Right cardiac atrium (tissue), 5 donors: Measurements from ENCODE around the gene KRT33B. TPM values are rescaled to one million over a fixed set of nuclear protein-coding genes. Genes with fewer than 3 reads are reported as not detected.
A peak's percentile ranks its signal among the peaks of the same experiment; 100 is the strongest.

Experiments used
- ATAC-seq, 2 donors: fragments of 200-7000 bp; cut with Tn5 transposase; one replicate each; pipeline versions ENCODE4 v1.8.0 to v1.9.1; 2020; ENCODE audit warnings: moderate library complexity in 2 of 2, mild to moderate bottlenecking in 1 of 2
- DNase-seq, 3 donors: peaks; one replicate each; pipeline ENCODE4 v3.0.0-alpha.2; 2020
- H3K27ac ChIP-seq: one replicate; pipeline ENCODE4 v1.5.1; 2013; ENCODE audit warnings: mild to moderate bottlenecking, low read length, control low read depth, moderate library complexity
- H3K27me3 ChIP-seq: one replicate; pipeline ENCODE4 v1.6.1; 2013; ENCODE audit not compliant: control insufficient read depth, insufficient read depth
- H3K4me1 ChIP-seq: one replicate; pipeline ENCODE4 v1.6.1; 2013; ENCODE audit warnings: low read length; ENCODE audit not compliant: control insufficient read depth, insufficient read depth
- H3K4me3 ChIP-seq: one replicate; pipeline ENCODE4 v1.5.1; 2013; ENCODE audit warnings: low read length, control low read depth
- H3K9me3 ChIP-seq: one replicate; pipeline ENCODE4 v1.6.1; 2013; ENCODE audit warnings: low read length; ENCODE audit not compliant: control insufficient read depth
- WGBS: extraction: QIAGEN DNeasy Blood & Tissue Kit; methylation state at CpG from one replicate; pipeline ENCODE4 v1.1.7; 2013; 5-methylcytosine and 5-hydroxymethylcytosine counted together
- intact Hi-C, 4 donors: fragments of 100-400 bp; cut with DNase I; formaldehyde crosslinking; loops; one replicate each; pipeline versions ENCODE4 v1.11.0 to v1.14.0; 2022 to 2023
- polyA plus RNA-seq: library from polyadenylated mRNA; stranded (reverse); fragments of 200-250 nt; gene quantifications from one replicate; pipeline ENCODE4 v1.2.3, GENCODE V29; 2013
- total RNA-seq, 4 donors: library from RNA; stranded (reverse); fragmentation: NEBNext Ultra II Directional; extraction: Animal tissue kit (Norgen Biotek cat#: 25700); gene quantifications; one replicate each; pipeline ENCODE4 v1.2.1, GENCODE V29; 2021
- donor health status: healthy with polysubstance abuse.
- donor health status: DM: no; HTN: yes; CAD: no.
- donor health status: DM: no; HTN: no; CAD: no.
- donor health status: DM: no; HTN: yes; CAD: no; lungs with severe emphysema.
- donor health status: DM: yes; HTN: yes; CAD: no.

KRT33B gene
- total and polyA plus RNA-seq, 5 donors, result not detected

DNA sequence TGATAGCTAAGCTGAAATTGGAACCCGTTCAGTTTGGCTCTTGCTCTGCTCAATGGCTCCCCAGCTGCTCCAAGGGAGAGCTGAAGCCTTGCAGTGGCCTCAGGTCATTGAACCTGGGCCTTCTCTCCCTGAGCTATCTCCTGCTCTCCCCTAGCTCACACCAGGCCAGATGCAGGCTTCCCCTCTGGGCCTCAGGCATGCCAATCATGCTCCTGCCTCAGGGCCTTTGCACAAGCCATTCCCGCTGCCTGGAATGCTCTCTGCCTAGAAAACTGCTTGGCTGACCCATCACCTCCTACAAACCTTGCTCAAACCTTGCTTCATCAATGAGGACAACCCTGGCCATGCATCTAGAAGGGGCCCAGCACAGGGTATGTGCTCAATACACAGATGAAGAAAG is 37.4 kb downstream of the KRT33B start:
- 77% methylated on average over 2 of the region's 2 CpGs for WGBS
- intact Hi-C loops, result no loop called here
- H3K9me3 ChIP-seq, result no peaks in the 10 kb centered on the region
- no peaks in the 10 kb centered on the region for H3K4me1 ChIP-seq
- no peaks in the 10 kb centered on the region for H3K27me3 ChIP-seq
- no peak overlapping the region for H3K4me3 ChIP-seq
- DNase-seq (no peak), ATAC-seq (no peak)
- no peak overlapping the region for H3K27ac ChIP-seq

DNA sequence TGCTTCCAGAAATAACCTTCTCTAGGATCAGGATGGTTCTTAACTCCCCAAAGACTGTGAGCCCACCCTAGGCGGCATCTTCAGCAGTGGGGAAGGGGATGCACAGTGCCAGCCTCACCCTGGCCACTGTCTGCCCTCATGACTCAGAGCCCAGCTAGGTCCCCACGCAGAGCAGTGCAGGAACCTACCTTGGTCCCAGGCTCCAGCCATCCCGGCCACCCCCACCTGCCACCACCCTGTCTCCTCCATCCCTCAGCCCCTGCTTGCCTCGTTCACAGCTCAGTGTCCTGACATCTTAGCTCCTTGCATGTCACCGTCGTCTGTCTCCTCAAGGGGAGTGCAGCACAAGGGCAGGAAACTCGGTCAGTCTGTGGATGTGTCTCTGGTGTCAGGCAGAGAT is 38.0 kb downstream of the KRT33B start:
- Histone ChIP-seq H3K4me1 (no peaks in the 10 kb centered on the region), H3K9me3 (no peaks in the 10 kb centered on the region), H3K27ac (no peak overlapping the region), H3K4me3 (no peak overlapping the region), H3K27me3 (no peaks in the 10 kb centered on the region)
- WGBS, result 63% methylated on average over 7 of the region's 7 CpGs
- intact Hi-C loops, result no loop called here
- ATAC-seq (no peak), DNase-seq (no peak)

DNA sequence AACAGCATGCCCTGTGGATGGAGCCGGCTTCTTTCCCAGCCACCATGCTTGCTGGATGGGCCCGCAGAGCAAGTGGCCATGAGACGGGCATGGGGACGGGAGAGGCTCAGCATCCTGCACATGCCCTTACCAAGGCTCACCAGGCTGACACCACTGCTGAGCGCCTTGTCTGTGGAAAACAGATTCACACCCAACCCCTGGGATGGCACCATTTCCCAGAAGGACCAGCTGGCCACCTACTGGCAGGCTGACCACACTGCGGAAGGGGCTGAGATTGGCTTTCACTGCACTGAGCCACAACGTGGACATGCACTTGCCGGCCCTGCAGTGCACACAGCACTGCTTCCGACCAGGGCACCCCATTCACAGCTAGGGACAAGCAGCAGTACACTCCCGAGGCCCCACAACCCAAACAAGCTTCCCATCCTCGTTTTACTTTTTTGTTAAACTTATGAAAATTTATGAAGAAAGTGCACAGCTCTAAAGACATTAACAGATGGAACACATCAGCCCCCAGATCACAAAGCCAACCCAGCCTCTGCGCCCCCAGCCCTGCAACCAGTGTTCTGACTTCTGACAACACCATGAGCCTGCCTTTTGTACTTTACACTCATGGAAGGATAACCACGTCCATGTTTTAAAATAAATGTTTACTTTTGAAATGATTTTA is 40.2 kb downstream of the KRT33B start:
- intact Hi-C loops, result no loop called here
- 50% methylated on average over 13 of the region's 13 CpGs for WGBS

DNA sequence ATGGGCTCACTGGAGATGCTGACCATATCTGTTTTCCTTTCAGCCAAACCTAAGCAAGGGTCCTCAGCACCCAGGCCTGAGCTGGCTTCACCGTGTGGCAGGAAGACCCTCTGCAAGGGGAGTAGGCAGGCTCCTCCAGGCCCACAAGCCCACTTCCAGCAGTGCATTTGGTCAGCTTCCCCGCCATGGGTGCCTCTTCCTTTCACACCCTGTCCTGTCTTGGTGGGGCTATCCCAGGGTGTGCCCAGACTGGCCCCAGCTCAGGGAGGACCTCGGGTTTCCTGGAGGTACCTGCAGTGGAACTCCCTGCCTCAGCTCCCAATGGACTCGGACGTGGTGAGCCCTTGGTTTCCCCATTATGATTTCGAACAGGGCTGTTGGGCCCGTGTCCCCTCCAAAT is 41.4 kb downstream of the KRT33B start:
- no peak for DNase-seq
- H3K27ac ChIP-seq, result no peak overlapping the region
- 86% methylated on average over 7 of the region's 7 CpGs for WGBS
- no peaks in the 10 kb centered on the region for H3K27me3 ChIP-seq
- no peak for ATAC-seq
- intact Hi-C loops, result no loop called here
- no peaks in the 10 kb centered on the region for H3K4me1 ChIP-seq
- no peak overlapping the region for H3K4me3 ChIP-seq
- H3K9me3 ChIP-seq, result no peaks in the 10 kb centered on the region

More for the DNA sequence above, 40.2 kb downstream of the KRT33B start:
- DNase-seq, result peak in 1 of 3 donors; percentile 62
- Histone ChIP-seq H3K27me3 (no peaks in the 10 kb centered on the region), H3K4me3 (no peak overlapping the region), H3K9me3 (no peaks in the 10 kb centered on the region), H3K27ac (no peak overlapping the region), H3K4me1 (no peaks in the 10 kb centered on the region)
- peak in 1 of 2 donors; percentile 22 for ATAC-seq

DNA sequence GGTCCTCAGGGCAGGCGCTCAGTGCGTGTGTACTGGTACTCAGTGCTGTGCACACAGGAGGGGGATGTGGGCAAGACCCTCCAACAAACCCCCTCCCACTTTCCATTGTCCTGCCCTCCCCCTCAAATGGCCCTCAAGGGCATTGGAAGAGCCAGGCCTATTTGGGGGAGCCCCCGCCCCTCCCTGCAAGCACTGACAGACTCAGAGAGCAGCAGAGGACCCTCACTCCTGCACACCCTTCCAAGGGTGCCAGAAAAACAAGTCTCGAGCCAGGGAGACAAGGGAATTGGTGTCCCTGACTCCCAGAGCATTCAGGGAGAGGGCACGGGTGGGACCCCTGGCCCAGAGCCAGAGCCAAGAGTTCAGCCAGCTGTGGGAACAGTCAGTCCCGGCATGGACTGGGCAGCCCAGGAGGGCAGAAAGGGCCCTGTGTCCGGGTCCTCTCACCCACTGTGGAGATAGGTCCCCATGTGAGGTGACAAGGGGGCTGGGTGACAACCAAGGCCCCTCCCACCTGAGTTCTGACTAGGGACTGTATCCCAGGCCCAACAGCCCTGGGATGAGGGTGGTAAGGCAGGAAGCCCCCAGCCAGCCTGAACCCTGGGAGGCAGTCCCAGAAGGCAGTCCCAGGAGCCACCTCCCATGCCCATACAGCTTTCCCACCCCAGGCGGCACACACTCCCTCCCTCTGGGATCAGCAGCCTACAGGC is 42.0 kb downstream of the KRT33B start:
- intact Hi-C loops, result no loop called here
- H3K9me3 ChIP-seq, result no peaks in the 10 kb centered on the region
- no peak overlapping the region for H3K4me3 ChIP-seq
- DNase-seq (peak in 1 of 3 donors; percentile 46), ATAC-seq (no peak)
- H3K27ac ChIP-seq, result no peak overlapping the region
- no peaks in the 10 kb centered on the region for H3K27me3 ChIP-seq
- 76% methylated on average over 8 of the region's 8 CpGs for WGBS
- no peaks in the 10 kb centered on the region for H3K4me1 ChIP-seq

DNA sequence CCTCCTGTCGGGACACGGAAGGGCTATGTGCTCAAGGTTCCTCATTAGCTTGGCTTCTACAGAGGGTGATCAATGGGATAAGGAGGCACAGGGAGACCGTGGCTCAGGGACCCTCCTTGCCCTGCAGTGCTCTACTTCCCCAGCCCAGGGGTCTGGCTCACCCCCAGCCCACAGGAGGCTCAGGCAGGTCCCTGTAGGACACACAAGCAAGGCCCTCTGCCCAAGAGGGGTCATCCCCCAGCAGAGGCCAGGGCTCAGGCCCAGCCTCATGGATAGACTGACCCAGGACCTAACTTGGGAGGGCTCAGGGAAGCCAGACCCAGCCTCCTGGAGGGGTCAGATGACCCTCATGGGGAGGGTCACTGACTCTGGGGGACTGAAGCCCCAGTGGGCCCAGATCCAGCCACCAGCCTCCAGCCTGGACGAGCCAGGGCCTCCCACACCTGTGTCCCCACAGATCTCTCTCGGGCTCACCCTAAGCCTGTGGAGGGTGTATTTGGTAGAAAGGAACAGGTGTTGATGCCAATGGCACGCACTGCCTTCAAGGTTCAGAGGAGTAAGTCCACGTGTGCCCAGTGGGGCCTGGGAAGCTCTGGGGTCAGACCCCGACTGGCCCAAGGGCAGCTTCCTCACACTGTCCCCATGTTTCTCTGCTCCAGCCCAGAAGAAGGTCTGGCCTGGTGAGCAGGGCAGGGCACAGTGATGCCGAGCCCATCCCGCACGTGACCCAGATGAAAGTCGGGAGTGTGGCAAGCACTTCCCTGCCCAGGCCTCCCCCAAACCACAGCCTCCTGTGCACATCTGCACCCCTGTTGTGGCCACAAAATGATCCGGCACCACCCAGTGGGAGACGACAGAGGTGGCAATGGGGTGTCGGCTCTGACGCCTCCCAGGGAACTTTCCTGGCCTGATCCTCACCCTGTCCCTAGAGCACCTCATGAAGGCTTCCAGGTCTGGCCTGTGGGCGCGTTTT is 43.2 kb downstream of the KRT33B start:
- H3K27ac ChIP-seq, result no peak overlapping the region
- no peak overlapping the region for H3K4me3 ChIP-seq
- H3K4me1 ChIP-seq, result no peaks in the 10 kb centered on the region
- no peaks in the 10 kb centered on the region for H3K9me3 ChIP-seq
- whole genome bisulfite sequencing, result 85% methylated on average over 18 of the region's 18 CpGs
- DNase-seq, result no peak
- no peaks in the 10 kb centered on the region for H3K27me3 ChIP-seq
- no peak for ATAC-seq
- intact Hi-C loops, result no loop called here

DNA sequence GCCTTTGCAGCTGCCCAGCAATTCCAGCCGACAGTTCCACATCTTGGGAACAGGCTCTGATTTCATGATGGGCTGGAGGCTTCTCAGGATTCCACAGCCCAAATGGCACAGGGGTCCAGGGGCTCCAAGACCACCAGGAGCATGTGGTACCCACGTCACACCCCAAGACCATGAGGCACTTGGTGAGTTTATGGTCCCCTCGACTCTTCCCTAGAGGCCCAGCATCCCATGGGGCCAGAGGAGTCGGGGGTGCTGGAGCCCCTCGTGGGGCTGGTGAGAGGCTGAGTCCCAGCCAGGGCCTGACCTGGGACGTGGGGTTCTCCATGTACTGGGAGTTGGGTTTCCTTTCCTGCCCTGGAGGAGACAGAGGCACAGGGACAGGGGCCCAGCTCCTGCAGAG is 44.0 kb downstream of the KRT33B start:
- intact Hi-C loops, result no loop called here

DNA sequence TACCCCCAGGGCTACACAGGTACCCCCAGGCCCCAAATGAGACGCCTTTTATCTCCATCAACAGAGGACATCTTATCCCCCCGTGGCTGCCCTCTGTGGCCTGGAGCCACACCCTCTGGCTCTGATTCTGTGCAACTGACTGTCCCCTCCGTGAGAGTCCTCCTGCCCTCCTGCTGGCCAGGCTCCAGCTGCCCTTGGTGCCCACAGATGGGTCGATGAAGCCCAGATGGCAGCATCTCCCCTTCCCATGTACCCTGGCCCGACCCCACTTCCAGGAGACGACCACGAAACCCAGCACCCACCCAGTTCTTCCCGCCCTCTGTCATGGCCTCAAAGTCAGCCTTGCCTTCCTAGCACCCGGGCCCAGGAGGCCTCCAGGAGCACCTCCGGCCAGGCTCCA is 44.5 kb downstream of the KRT33B start:
- H3K4me1 ChIP-seq, result no peaks in the 10 kb centered on the region
- intact Hi-C loops, result no loop called here

More for the DNA sequence above, 44.0 kb downstream of the KRT33B start:
- no peaks in the 10 kb centered on the region for H3K27me3 ChIP-seq
- DNase-seq (no peak), ATAC-seq (no peak)
- no peak overlapping the region for H3K4me3 ChIP-seq
- H3K9me3 ChIP-seq, result no peaks in the 10 kb centered on the region
- H3K27ac ChIP-seq, result no peak overlapping the region
- WGBS, result 77% methylated on average over 6 of the region's 6 CpGs
- H3K4me1 ChIP-seq, result no peaks in the 10 kb centered on the region

DNA sequence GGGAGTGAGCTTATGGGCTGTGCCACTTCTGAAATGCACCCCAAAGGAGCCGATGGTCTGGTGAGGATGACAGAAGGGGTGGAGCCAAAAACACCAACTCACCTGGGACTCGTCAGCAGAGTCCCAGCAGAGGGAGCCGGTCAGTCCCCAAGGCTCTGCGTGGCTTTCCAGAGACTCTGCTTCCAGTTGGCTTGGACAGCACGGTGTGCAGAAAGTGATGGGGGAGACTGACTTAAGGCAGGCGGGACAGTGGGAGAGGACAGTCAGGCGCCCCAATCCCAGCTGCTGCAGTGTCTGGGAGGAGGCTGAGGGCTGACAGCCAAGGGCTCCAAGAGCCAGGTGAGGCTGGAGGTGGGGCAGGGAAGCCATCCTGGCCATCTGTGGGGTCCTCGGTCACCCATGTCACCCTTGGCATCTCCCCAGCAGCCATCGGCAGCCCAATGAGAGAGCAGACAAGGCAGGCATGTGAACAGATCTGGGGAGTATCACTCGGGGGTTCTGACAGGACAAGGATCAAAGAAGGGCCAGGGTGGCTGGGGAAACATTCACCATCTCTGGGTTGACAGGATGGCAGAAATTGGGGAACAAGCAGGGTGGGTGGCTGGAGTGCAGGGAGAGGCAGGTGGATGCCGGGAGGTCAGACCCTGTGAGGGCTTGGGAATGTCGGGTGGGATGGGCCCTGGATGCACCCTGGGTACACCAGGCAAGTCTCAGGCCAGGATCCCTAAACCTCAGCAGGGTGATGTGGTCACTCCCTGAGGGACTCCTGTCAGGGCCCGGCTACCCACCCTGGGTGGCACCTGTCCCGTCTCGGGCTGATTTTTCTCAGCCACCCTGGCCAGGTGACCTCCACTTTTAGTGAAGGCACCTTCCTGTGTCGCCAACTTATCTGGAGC is 45.2 kb downstream of the KRT33B start:
- 67% methylated on average over 16 of the region's 16 CpGs for WGBS
- intact Hi-C loops, result no loop called here
- no peak for ATAC-seq

More for the DNA sequence above, 44.5 kb downstream of the KRT33B start:
- DNase-seq, result no peak
- H3K9me3 ChIP-seq, result no peaks in the 10 kb centered on the region
- WGBS, result 82% methylated on average over 10 of the region's 10 CpGs
- no peak overlapping the region for H3K27ac ChIP-seq
- H3K27me3 ChIP-seq, result no peaks in the 10 kb centered on the region
- ATAC-seq, result no peak
- no peak overlapping the region for H3K4me3 ChIP-seq

More for the DNA sequence above, 45.2 kb downstream of the KRT33B start:
- DNase-seq, result no peak
- H3K27me3 ChIP-seq, result no peaks in the 10 kb centered on the region
- no peaks in the 10 kb centered on the region for H3K9me3 ChIP-seq
- H3K27ac ChIP-seq, result no peak overlapping the region
- no peaks in the 10 kb centered on the region for H3K4me1 ChIP-seq
- H3K4me3 ChIP-seq, result no peak overlapping the region
